Lower lobe of right lung (tissue), 2 donors: ENCODE data around the gene TM6SF1. TPM values are rescaled to one million over a fixed set of nuclear protein-coding genes. Genes with fewer than 3 reads are reported as not detected.
A peak's percentile ranks its signal among the peaks of the same experiment; 100 is the strongest.

Experiments
- ATAC-seq, 2 donors: fragments of 200-7000 bp; cut with Tn5 transposase; one replicate each; pipeline ENCODE4 v1.9.1; 2020 to 2022; ENCODE audit warnings: mild to moderate bottlenecking in 2 of 2, moderate library complexity in 2 of 2
- DNase-seq: peaks from one replicate; pipeline ENCODE4 v3.0.0-alpha.2; 2020
- H3K27ac ChIP-seq: fragments of 200-600 bp; one replicate; pipeline ENCODE4 v1.8.0; 2022
- H3K27me3 ChIP-seq: fragments of 200-600 bp; one replicate; pipeline ENCODE4 v1.8.0; 2022; ENCODE audit warnings: low read depth
- H3K36me3 ChIP-seq: fragments of 200-600 bp; one replicate; pipeline ENCODE4 v1.8.0; 2022; ENCODE audit warnings: mild to moderate bottlenecking
- H3K4me1 ChIP-seq: fragments of 200-600 bp; one replicate; pipeline ENCODE4 v1.8.0; 2022
- H3K4me3 ChIP-seq: fragments of 200-600 bp; one replicate; pipeline ENCODE4 v1.8.0; 2022; ENCODE audit warnings: mild to moderate bottlenecking
- H3K9me3 ChIP-seq: fragments of 200-600 bp; one replicate; pipeline ENCODE4 v1.8.0; 2022
- intact Hi-C: fragments of 100-400 bp; cut with DNase I; formaldehyde crosslinking; loops from one replicate; pipeline ENCODE4 v1.11.0; 2022
- total RNA-seq: library from RNA; stranded (reverse); fragmentation: NEBNext Ultra II Directional; extraction: Animal tissue kit (Norgen Biotek cat#: 25700); gene quantifications from one replicate; pipeline ENCODE4 v1.2.1, GENCODE V29; 2021
- TF ChIP-seq, protein P1 (sequence below): fragments of 200-600 bp; IDR thresholded peaks from one replicate; pipeline ENCODE4 v1.8.0; 2022; ENCODE audit warnings: antibody characterized with exemption, mild to moderate bottlenecking
- donor health status: DM: no; HTN: yes; CAD: no; lungs with severe emphysema.

Gene TM6SF1
- total RNA-seq, 1 donor from 2014 or later = 31.2 TPM

DNA sequence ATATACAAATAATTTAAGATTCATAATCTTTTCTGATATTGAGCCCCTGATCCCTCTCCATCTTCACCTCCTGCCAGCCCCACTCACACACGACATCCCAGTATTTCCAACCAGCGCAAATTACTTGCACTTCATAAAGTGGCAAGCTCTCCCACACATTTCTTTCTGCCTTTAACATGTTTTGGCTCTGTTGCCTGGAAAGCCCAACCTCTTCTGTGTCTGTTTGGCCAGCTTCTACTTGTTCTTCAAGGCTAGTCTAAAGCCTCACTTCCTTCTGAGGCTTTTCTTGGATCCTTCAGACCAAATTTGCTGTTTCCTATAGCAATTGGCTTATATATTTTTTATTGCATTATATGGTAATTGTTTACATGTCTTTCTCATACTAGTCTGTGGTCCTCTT lies 5.1 kb upstream of the TM6SF1 start:
- Histone ChIP-seq H3K27ac (no peak overlapping the region), H3K27me3 (no peaks in the 10 kb centered on the region), H3K9me3 (no peaks in the 10 kb centered on the region), H3K4me1 (peaks cover 15% of the 10 kb centered on the region), H3K4me3 (no peak overlapping the region), H3K36me3 (no peaks in the 10 kb centered on the region)
- TF ChIP-seq, protein P1, sequence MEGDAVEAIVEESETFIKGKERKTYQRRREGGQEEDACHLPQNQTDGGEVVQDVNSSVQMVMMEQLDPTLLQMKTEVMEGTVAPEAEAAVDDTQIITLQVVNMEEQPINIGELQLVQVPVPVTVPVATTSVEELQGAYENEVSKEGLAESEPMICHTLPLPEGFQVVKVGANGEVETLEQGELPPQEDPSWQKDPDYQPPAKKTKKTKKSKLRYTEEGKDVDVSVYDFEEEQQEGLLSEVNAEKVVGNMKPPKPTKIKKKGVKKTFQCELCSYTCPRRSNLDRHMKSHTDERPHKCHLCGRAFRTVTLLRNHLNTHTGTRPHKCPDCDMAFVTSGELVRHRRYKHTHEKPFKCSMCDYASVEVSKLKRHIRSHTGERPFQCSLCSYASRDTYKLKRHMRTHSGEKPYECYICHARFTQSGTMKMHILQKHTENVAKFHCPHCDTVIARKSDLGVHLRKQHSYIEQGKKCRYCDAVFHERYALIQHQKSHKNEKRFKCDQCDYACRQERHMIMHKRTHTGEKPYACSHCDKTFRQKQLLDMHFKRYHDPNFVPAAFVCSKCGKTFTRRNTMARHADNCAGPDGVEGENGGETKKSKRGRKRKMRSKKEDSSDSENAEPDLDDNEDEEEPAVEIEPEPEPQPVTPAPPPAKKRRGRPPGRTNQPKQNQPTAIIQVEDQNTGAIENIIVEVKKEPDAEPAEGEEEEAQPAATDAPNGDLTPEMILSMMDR = no peak
- intact Hi-C loops = no loop called here
- no peak for ATAC-seq
- DNase-seq = no peak

DNA sequence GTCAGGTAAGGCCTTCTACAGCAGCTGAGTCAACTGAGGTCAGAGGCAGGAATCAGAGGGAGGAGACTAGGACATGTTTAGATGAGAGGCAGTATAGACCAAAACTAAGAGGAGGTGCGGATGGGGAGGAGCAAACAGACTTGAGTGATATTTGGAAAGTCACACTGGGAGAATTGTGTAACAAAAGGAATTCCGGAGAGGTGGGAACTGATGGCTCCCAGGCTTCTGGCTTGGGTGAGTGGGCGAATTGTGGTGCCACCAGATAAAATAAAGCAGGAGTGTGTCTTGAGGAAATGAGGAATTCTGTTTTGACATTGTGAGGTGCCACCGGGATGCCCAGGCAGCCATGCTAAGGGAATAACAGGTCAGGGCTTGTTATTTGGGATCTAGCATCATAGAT lies 3.3 kb upstream of the TM6SF1 start:
- Histone ChIP-seq H3K9me3 (no peaks in the 10 kb centered on the region), H3K4me3 (no peak overlapping the region), H3K27me3 (peaks cover 8% of the 10 kb centered on the region), H3K36me3 (no peaks in the 10 kb centered on the region), H3K4me1 (peaks cover 31% of the 10 kb centered on the region), H3K27ac (no peak overlapping the region)
- no peak for ATAC-seq
- TF ChIP-seq, protein P1 = no peak
- intact Hi-C loops = no loop called here
- DNase-seq = no peak

DNA sequence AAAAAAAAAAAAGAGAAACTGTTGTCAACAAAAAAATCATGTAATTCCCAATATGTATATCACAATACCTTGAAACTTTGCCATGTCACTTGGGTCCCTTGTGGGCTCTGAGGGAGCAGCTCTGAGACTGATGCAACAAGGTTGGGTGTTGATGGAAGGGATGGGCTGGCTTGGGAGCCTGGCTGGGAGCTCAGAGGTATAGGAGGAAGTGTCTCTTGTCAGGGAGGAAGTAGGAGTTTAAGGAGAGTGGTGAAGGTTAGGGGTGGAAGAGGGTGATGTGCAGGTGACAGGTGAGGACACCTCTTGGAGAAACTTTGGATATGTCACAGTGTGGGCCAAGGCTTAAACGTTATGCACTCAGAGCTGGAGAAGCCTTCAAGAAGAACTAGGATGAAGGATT lies 2.0 kb upstream of the TM6SF1 start:
- ATAC-seq = no peak
- H3K4me1 ChIP-seq = peaks cover 32% of the 10 kb centered on the region
- intact Hi-C loops = no loop called here

DNA sequence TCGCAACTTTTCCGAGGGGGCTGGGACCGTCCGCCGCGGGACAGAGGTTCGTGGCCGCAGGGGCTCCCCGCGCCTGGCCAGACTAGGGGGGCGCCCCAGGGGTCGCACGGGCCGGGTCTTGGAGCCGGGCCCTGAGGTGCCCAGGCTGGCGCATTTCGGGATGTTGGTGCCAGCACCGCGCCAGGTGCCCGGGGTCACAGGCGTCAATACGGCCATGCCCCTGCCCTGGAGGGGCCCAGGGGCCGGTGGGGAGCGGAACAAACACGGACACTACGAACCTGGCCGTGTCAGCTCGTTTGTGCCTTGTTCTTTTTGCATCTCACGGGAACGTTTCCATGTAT lies 366 bp downstream of the TM6SF1 start:
- Histone ChIP-seq H3K4me3 (peak overlapping the region; percentile 73), H3K36me3 (no peaks in the 10 kb centered on the region), H3K27me3 (peaks cover 8% of the 10 kb centered on the region), H3K4me1 (peaks cover 34% of the 10 kb centered on the region), H3K9me3 (no peaks in the 10 kb centered on the region), H3K27ac (peak overlapping the region; percentile 92)
- peak; percentile 48 for DNase-seq
- TF ChIP-seq, protein P1 = no peak
- ATAC-seq = peak in 1 of 2 donors; percentile 28
- intact Hi-C loops = no loop called here

More for the DNA sequence above, 2.0 kb upstream of the TM6SF1 start:
- Histone ChIP-seq H3K9me3 (no peaks in the 10 kb centered on the region), H3K27me3 (peaks cover 8% of the 10 kb centered on the region), H3K4me3 (no peak overlapping the region), H3K27ac (no peak overlapping the region), H3K36me3 (no peaks in the 10 kb centered on the region)
- TF ChIP-seq, protein P1 = no peak
- no peak for DNase-seq

DNA sequence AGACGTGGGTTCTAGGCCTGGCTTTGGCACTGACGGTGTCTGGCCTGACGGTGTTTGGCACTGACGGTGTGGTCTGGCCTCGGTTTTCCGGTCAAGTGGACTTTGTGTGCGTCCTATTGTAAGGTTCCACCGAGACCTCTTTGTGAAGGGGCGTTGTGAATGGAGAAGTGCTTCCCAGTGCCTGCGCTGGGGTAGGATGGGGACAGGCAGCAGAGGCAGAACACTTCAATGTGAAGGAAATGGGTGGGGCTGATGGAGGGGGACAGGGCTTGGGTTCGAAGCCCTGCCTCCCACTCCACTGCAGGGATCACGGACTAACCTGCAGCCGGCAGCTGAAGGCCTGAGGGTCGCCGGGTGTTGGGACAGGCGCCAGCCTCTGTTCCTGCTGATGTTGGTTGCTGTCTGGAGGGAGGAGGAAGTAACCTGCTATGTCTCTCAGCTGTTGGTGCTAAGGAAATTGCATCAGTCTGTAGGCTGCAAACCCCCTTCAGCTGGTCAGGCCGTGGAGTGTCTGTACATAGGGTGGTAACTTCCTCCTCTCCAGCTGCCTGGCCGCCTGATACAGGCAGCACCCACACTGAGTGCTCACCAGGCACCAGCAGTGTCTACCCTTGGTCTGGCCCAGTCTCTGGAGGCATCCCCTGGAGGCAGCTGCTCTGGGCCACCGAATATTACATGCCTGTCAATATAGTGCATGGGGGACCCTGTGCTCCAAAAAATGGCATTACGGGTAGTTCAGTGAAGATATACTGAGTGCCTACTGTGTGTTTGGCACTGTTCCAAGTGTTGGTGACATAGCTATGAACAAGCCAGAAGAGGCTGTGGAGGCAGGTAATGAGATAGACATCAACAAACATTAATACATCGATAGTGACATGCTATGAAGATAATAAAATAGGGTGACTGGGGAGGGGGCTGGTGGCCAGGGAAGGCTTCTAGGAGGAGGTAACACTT lies 1.1 kb downstream of the TM6SF1 start:
- peaks cover 41% of the 10 kb centered on the region for H3K4me1 ChIP-seq
- intact Hi-C loops = no loop called here
- H3K4me3 ChIP-seq = peak overlapping the region; percentile 73
- ATAC-seq (peak; percentile 83 to 92), DNase-seq (peak; percentile 87)
- H3K27me3 ChIP-seq = peaks cover 8% of the 10 kb centered on the region
- peak overlapping the region; percentile 92 for H3K27ac ChIP-seq
- TF ChIP-seq, protein P1 = no peak
- no peaks in the 10 kb centered on the region for H3K9me3 ChIP-seq
- no peaks in the 10 kb centered on the region for H3K36me3 ChIP-seq
